NCI-H774 (cell line): ENCODE measurements around the gene CADM3.

Experiments
- DNase-seq: peaks from one replicate; lab custom pipeline; 2025; lab: John Stamatoyannopoulos, UW

The CADM3 gene

GRCh38 chr1:159173320-159173719 lies 1.9 kb downstream of the CADM3 start:
- no peak for DNase-seq

- no peak for DNase-seq
These were observed 4.2 kb downstream of the CADM3 start for GRCh38 chr1:159175571-159175970.

- DNase-seq = no peak
These were observed 6.0 kb downstream of the CADM3 start for GRCh38 chr1:159177272-159177907.

GRCh38 chr1:159179906-159180305 lies 8.5 kb downstream of the CADM3 start:
- DNase-seq = no peak

- DNase-seq = no peak
These were observed 9.1 kb downstream of the CADM3 start for GRCh38 chr1:159180516-159180915.

GRCh38 chr1:159181328-159182024 lies 10.1 kb downstream of the CADM3 start:
- no peak for DNase-seq

GRCh38 chr1:159184201-159184600 lies 12.8 kb downstream of the CADM3 start:
- no peak for DNase-seq

- DNase-seq = no peak
These were observed 13.7 kb downstream of the CADM3 start for GRCh38 chr1:159185121-159185520.

GRCh38 chr1:159187033-159187432 lies 15.6 kb downstream of the CADM3 start:
- DNase-seq = no peak

GRCh38 chr1:159187647-159188374 lies 16.4 kb downstream of the CADM3 start:
- no peak for DNase-seq

- peak; percentile 41 for DNase-seq
These were observed 17.0 kb downstream of the CADM3 start for GRCh38 chr1:159188375-159188788.

- DNase-seq = no peak
These were observed 19.0 kb downstream of the CADM3 start for GRCh38 chr1:159190441-159190840.

- DNase-seq = no peak
These were observed 25.1 kb downstream of the CADM3 start for GRCh38 chr1:159196543-159196942.

- DNase-seq = peak; percentile 41
These were observed 26.4 kb downstream of the CADM3 start for GRCh38 chr1:159197561-159198557.

GRCh38 chr1:159199901-159200300 lies 28.5 kb downstream of the CADM3 start:
- DNase-seq = no peak

GRCh38 chr1:159200769-159201168 lies 29.4 kb downstream of the CADM3 start:
- DNase-seq = no peak

GRCh38 chr1:159201642-159202041 lies 30.2 kb downstream of the CADM3 start:
- DNase-seq = no peak

- DNase-seq = no peak
These were observed 32.2 kb downstream of the CADM3 start for GRCh38 chr1:159203610-159204009.

- no peak for DNase-seq
These were observed 33.0 kb downstream of the CADM3 start, which contains the start of gene ACKR1 for GRCh38 chr1:159204161-159205141. TSS of gene ACKR1 (plus strand) at chr1:159204875. CDS start at chr1:159204960, 85 bp downstream.

GRCh38 chr1:159205225-159205624 lies 33.8 kb downstream of the CADM3 start:
- no peak for DNase-seq
